ENCODE data around the gene GNG7.

GRCh38 chr19:2679439-2679838 is 23.1 kb downstream of the GNG7 start:
- no peak for TF ChIP-seq EZH2 (IDR thresholded peaks at IDR 0.05)
- TF ChIP-seq POLR2AphosphoS5 (IDR thresholded peaks at IDR 0.05; ENCODE audit: borderline replicate concordance, low read depth, low read length) = no peak
- TF ChIP-seq FOXP2 (optimal IDR thresholded peaks at IDR 0.05; ENCODE audit: control extremely low read depth, extremely low read length, insufficient read depth) = no peak
